ENCODE data around the gene ATPAF1.

ATPAF1 gene

DNA sequence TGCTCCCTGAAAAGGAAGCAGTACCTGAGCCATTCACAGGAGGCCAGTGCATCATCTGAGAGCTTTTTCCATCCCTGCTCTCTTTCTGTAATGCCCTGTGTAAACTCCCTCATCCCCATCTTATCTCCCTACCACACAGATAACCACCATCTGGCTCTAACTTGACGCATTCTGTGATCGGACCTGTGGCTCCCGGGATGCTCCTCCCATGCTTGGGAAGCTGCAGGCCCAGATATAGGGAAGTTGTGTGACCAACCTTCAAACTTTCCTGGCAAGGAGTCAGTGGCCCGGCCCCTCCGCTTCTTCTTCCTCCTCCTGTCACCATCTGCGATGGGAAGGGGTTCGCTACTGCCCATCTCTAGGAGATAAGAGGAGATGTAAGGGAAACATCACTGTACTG, 85.2 kb downstream of the ATPAF1 start:
- no peak for DNase-seq

All from DMS 273 treated with DMSO at 0.1 percent for 48 hours (cell line).